Measurements from ENCODE around the gene LARP1. TPM values are rescaled to one million over a fixed set of nuclear protein-coding genes. Genes with fewer than 3 reads are reported as not detected.
A peak's percentile ranks its signal among the peaks of the same experiment; 100 is the strongest.

LARP1 gene
- total and polyA plus RNA-seq, 9 of the 15 experiments (the other 6 are each of a cell fraction or from before 2014, with no cell fraction given), result 22.6 to 300 (median 92.0) TPM

DNA sequence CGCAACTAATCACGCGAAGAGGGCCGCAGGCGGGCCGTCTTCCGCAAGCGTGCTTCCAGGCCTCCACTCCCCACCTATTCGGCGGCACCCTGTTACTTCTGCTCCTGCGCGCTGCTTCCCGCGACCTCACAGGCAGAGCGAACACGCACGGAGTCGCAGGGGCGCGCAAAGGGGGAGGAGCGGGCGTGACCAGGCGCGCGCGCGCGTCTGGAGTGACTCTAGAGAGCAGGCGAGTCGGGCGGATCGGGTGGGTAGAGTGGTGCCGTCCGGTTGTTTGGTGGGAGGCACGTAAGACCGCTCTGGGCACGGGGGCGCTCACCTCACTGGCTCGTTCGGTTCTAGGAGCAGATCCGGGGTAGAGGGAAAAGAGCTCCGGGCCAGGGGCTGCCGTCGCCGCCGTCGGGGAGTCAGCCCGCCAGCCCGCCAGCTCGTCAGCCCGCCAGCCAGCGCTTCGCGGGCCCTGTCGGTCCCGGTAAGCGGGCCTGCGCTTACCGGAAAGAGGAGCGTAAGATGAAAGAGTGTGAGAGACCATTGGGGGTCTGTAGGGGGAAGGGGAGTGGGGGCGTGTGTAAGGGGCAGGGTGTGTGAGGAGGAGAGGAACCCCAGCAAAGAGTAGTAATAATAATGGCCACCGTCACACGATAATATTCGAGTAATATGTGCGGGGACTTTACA is 103.3 kb downstream of the LARP1 start, which contains the start of gene CNOT8 (continued):
- TF ChIP-seq THRB (CRISPR knock-in tag; conservative IDR thresholded peaks at IDR 0.05), result no peak; the same call in 1 of the 2 replicates
- no peak for TF ChIP-seq MLX (CRISPR knock-in tag; conservative IDR thresholded peaks at IDR 0.05)
- TF ChIP-seq ZBED1 (IDR thresholded peaks at IDR 0.05), result peak; percentile 84; the same call in 1 of the 2 replicates
- no peak for TF ChIP-seq SFPQ (IDR thresholded peaks at IDR 0.05; ENCODE audit: low read depth, low read length)
- peak; percentile 76; the same call in 1 of the 2 replicates for TF ChIP-seq GABPB2 (CRISPR knock-in tag; conservative IDR thresholded peaks at IDR 0.05)
